Sigmoid colon (tissue), 4 donors: ENCODE measurements around the gene WWC1.

Source experiments
- POLR2A ChIP-seq, 2 donors: fragments of 450-650 bp; IDR thresholded peaks; one replicate each; pipeline ENCODE4 v1.6.1; 2016; ENCODE audit warnings: antibody characterized with exemption in 2 of 2, mild to moderate bottlenecking in 2 of 2, moderate library complexity in 2 of 2
- POLR2AphosphoS5 ChIP-seq, 4 donors: sonication (generic); formaldehyde crosslinking; IDR thresholded peaks; one replicate each; pipeline ENCODE4 v1.6.1; 2017; ENCODE audit warnings: antibody characterized with exemption in 4 of 4
- TF ChIP-seq, protein P1 (sequence below), 4 experiments: fragments of 450-650 bp in 3 of 4; fragments of 200-600 bp in 1 of 4; IDR thresholded peaks; one replicate each; pipeline ENCODE4 v1.5.1; 2016 to 2019; ENCODE audit warnings: antibody characterized with exemption in 4 of 4, mild to moderate bottlenecking in 3 of 4, moderate library complexity in 2 of 4

DNA sequence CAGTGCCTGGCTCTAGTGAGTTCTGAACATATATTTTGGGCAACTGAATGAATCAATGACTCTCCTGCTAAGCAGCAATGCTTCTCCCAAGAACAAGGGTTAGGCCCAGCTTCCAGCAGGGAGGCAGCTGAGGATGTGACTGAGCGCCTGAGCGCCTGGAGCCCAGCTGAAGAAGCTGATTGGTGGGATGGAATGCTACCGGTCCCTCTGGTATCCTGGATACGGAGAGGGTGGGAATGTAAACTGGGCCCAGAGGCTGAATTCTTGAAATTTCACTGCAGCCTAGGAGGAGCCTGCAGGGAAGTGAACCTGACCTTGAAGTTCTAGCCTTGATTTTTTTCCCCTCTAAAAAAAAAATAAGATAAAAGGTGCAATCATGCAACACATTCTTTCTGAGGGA is 43.2 kb downstream of the WWC1 start:
- TF ChIP-seq, protein P1, sequence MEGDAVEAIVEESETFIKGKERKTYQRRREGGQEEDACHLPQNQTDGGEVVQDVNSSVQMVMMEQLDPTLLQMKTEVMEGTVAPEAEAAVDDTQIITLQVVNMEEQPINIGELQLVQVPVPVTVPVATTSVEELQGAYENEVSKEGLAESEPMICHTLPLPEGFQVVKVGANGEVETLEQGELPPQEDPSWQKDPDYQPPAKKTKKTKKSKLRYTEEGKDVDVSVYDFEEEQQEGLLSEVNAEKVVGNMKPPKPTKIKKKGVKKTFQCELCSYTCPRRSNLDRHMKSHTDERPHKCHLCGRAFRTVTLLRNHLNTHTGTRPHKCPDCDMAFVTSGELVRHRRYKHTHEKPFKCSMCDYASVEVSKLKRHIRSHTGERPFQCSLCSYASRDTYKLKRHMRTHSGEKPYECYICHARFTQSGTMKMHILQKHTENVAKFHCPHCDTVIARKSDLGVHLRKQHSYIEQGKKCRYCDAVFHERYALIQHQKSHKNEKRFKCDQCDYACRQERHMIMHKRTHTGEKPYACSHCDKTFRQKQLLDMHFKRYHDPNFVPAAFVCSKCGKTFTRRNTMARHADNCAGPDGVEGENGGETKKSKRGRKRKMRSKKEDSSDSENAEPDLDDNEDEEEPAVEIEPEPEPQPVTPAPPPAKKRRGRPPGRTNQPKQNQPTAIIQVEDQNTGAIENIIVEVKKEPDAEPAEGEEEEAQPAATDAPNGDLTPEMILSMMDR (IDR thresholded peaks at IDR 0.05) = no peak
- TF ChIP-seq POLR2A (IDR thresholded peaks at IDR 0.05) (no peak), POLR2AphosphoS5 (IDR thresholded peaks at IDR 0.05) (no peak)
